ENCODE measurements around the gene NMNAT2.
A peak's percentile ranks its signal among the peaks of the same experiment; 100 is the strongest.

NMNAT2 gene

DNA sequence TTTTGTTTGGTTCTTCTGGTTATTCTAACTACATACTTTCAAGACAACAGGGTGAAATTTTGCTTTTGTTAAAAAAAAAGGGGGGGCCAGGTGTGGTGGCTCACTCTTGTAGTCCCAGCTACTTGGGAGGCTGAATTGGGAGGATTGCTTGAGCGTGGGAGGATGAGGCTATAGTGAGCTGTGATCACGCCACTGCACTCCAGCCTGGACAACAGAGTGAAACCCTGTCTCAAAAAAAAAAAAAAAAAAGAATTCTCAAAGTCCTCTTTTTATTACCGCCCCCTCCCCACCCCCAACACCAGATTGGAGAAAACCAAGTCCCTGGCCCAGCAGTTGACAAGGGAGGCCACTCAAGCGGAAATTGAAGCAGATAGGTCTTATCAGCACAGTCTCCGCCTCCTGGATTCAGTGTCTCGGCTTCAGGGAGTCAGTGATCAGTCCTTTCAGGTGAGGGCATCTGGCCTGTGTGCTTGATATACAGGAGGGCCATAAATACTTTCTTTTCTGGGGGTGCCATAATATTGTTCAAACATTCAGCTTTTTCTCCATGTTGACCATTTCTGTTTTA, 181.9 kb downstream of the NMNAT2 start:
- intact Hi-C loops (cut with DNase I): loop anchor here (10.0 kb wide), 1 partner anchor 271 kb away; no protein-coding TSS in a partner anchor
- DNase-seq: no peak

- no peak for DNase-seq
- intact Hi-C loops (cut with DNase I): loop anchor here (10.0 kb wide), 1 partner anchor 271 kb away; no protein-coding TSS in a partner anchor
These were observed 182.7 kb downstream of the NMNAT2 start for GRCh38 chr1:183235503-183235902.

DNA sequence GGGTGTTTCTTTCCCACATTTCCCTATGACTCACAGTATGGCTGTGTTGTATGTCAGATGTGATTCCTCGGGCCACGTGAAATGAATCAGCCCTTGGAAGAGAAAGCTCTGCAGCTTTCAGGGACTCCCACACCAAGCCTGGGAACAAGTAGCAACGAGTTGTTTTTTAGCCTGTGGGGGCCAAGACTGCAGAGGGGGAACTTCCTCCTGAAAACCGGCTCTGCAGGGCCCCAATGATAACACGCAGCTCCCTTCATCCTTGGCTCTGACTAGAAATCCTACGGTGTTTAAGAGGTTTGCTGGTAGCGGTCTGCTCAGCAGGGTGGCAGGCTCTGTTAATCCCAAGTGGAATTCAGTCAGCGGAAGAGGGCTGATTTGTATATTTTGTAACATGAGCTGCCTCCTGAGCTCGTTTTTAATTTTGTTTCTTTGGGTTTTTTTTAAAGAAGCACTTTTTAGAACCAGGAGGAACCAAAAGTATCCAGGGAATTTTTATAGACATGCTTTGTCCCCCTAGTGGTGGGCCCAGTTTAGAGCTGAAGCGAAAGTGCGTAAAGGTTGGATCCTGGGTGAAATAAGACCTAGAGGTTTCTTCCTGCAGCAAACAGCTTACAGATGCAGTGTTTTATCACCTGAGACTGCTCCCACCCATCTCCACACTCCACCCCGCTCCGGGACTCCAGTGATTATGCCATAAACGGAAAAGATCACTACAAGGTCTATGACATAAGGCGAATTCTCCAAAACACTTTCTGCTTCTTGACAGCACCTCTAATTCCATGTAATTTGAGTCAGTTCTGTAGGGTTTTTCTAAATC, 183.3 kb downstream of the NMNAT2 start:
- intact Hi-C loops (cut with DNase I): loop anchor here (10.0 kb wide), 1 partner anchor 270 kb away; no protein-coding TSS in a partner anchor
- peak; percentile 25 to 91 (median 64) for DNase-seq

DNA sequence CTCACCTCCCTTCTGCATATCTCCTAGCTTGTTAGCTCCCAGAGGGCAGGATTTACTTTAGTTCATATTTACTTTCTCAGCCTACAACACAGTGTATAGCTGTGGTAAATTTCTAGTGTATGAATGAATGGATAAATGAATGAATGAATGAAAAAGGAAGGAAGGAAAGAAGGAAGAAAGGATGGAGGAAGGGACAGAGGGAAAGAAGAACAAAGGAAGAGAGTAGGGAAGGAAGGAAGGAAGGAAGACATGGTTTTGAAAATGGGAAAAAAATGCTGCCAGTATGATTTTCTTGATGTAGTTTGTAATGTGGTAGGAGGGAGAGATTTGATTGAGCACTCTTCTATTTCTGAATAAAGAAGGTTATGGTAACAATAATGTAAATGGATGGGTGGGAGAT, 185.1 kb downstream of the NMNAT2 start:
- intact Hi-C loops (cut with DNase I): loop anchor here (10.0 kb wide), 1 partner anchor 268 kb away; no protein-coding TSS in a partner anchor
- DNase-seq: no peak

DNA sequence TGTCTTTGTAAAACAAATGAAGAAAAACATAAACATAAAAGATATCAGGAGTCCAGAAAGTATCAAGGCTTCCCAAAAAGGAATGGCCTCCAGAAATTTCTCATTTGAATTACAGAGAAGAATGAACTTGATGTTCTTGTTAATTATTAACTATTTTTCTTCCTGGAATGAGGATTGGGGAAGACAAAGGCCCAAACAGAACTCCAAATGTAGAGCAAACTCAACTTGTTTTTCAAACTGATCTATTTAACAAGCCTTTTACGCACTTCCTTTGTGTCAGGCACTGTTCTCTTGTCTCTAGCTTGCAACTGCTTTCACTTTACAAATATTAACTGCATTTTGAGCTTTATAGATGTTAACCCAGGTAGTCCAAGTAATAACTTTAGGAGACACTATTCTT, 186.6 kb downstream of the NMNAT2 start:
- intact Hi-C loops (cut with DNase I): loop anchor here (10.0 kb wide), 1 partner anchor 267 kb away; no protein-coding TSS in a partner anchor
- no peak for DNase-seq

GRCh38 chr1:183230413-183230812, 187.8 kb downstream of the NMNAT2 start:
- intact Hi-C loops (cut with DNase I): loop anchor here (10.0 kb wide), 1 partner anchor 266 kb away; no protein-coding TSS in a partner anchor
- no peak for DNase-seq

DNA sequence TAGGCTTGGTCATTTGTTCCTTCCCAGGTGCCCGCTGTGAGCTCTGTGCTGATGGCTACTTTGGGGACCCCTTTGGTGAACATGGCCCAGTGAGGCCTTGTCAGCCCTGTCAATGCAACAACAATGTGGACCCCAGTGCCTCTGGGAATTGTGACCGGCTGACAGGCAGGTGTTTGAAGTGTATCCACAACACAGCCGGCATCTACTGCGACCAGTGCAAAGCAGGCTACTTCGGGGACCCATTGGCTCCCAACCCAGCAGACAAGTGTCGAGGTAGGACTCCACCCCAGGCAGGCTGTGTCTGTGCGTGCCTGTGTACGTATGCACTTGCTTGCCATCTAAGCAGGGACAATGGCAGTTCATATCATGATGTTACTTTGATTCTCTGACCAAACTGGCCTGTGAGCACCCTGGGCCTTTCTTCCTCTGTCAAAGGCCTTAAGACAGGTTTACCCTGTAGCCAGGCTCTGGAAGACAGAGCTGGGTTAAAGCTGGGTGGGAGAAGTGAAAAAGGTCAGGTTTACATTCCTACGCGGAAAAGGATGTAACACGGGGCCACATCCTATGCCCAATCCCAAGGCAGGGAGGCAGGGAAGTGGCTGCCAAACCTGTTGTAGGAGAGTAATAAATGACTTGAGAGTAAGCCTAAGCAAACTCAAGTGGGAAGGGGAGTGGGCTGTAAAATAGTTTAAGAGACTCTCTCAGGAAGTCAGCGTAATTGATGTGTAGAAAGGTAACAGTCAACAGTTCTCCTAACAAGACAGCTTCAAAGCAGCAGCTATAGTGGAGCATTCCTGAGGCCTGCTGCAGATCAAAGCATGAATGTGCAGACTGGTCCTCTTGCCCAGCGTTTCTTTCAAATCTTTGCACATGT, 189.6 kb downstream of the NMNAT2 start:
- intact Hi-C loops (cut with DNase I): no loop called here
- DNase-seq: no peak

DNA sequence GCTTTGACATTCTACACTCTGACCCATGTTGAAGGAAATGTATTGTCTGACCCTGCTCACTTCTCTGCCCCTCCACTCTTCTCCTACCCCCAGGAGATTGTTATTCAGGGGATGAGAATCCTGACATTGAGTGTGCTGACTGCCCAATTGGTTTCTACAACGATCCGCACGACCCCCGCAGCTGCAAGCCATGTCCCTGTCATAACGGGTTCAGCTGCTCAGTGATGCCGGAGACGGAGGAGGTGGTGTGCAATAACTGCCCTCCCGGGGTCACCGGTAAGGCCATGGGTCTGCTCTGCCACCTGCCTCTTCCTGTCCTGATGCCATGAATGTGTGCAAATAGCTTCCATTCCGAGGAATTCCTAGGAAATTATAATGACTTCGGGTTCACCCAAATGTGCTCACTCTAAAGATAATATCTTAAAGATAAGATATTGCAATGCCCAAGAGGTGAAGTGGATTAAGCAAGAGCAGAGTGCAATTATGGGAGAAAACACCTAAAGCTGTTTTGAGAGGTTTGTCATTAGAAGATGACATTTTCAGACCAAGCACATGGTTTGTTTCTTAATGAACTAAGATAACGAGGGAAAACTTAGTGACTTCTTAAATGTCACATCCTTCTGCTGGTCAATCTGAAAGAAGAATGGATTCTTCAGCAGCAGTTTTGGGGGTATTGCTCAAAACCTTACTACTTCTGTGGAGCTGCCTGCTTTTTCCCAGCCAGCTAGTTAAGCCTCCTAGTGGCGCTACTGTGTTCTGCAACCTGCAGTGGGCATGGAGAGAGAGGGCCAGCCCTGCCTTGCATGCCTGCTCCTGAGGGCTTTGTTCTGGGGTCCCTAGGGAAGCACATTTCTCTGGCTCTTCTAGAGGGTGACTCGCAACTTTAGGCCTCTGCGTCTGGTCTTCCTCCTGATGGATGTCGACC, 190.5 kb downstream of the NMNAT2 start:
- peak in 27 of 42 donors; percentile 17 to 66 (median 39) for DNase-seq
- intact Hi-C loops (cut with DNase I): no loop called here

GRCh38 chr1:183226963-183227362, 191.2 kb downstream of the NMNAT2 start:
- no peak for DNase-seq
- intact Hi-C loops (cut with DNase I): no loop called here

GRCh38 chr1:183226361-183226760, 191.8 kb downstream of the NMNAT2 start:
- DNase-seq: no peak
- intact Hi-C loops (cut with DNase I): no loop called here

- intact Hi-C loops (cut with DNase I): no loop called here
- DNase-seq: no peak
These were observed 194.7 kb downstream of the NMNAT2 start for GRCh38 chr1:183223467-183223866.

DNA sequence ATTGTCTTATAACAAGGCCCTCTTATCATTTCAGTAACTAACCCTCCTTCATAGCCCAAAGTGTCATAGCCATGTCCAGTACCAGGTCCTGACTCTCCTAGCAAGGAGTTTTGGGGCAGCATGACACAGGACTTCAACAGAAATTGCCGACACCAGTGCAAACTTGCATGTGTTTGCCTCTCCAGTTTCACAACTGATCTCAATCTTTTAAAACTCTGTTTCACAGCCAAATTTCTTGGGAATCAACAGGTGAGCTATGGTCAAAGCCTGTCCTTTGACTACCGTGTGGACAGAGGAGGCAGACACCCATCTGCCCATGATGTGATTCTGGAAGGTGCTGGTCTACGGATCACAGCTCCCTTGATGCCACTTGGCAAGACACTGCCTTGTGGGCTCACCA, 195.3 kb downstream of the NMNAT2 start:
- intact Hi-C loops (cut with DNase I): no loop called here
- DNase-seq: no peak

GRCh38 chr1:183219616-183220009, 198.6 kb downstream of the NMNAT2 start:
- no peak for DNase-seq
- intact Hi-C loops (cut with DNase I): no loop called here

DNA sequence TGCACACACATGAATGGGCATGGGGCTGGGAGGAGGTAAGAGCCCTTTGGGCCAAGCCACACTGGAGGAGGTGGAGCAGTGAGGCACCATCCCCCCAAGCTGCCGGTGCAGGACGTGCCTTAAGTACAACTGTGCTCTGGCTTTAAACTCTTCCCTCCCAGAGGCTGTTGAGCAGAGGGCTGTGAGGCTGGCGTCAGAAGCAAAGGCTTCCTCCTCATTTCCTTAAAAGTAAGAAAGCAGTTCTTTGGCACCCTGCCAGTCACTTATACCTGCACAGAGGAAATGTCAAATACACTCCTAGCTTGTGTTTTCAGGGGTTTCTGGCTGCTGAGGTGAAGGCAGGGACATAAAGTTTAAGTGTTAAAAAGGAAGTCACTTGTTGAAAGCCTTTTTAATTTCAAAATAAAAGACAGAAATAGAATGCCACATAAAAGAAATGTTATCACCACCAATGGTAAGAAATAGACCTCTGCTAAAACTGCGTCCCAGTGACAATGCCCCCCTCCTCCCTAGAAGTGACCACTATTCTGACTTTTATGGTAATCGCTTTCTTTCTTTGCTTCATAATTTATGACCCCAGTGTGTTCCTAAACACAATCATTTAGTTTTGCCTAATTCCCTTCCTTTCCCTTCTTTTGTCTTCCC, 199.1 kb downstream of the NMNAT2 start:
- peak in 5 of 42 donors; percentile 11 to 39 (median 25) for DNase-seq

GRCh38 chr1:183218027-183218618, 200.1 kb downstream of the NMNAT2 start:
- DNase-seq: peak in 4 of 42 donors; percentile 7 to 59 (median 20)
- intact Hi-C loops (cut with DNase I): no loop called here

More for the DNA sequence above, 199.1 kb downstream of the NMNAT2 start:
- intact Hi-C loops (cut with DNase I): no loop called here

- no peak for DNase-seq
- intact Hi-C loops (cut with DNase I): no loop called here
These were observed 202.2 kb downstream of the NMNAT2 start for GRCh38 chr1:183215936-183216335.

DNA sequence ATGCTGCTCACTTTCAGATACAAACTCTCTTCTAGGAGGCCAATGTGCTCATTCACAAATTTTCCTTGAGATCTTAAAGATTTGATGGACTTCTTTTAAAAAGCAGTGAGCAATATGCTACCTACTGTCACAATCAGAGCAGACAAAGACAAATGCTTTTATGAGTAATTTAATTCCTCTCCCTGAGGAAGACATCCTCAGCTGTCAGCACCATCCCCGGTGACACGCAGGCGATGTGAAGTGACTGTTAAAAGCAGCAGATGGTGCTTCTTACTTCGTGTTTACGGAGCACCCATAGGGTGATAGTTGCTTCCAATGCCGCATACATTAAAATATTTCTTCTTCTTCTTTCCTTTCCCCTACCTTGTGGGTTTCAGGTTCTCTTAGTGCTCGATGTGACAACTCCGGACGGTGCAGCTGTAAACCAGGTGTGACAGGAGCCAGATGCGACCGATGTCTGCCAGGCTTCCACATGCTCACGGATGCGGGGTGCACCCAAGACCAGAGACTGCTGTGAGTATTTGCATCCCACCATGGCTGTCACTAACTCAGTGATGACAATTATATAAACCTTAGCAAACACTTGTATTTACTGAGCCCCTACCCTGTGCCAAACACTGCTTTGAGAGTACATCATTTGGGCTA, 203.0 kb downstream of the NMNAT2 start:
- intact Hi-C loops (cut with DNase I): no loop called here
- peak in 26 of 42 donors; percentile 13 to 75 (median 46) for DNase-seq

Measured in head of caudate nucleus (tissue), 42 donors.